ENCODE measurements around the gene DTNB.
A peak's percentile ranks its signal among the peaks of the same experiment; 100 is the strongest.

The DTNB gene

GRCh38 chr2:25368660-25369059 is 304.7 kb downstream of the DTNB start:
- TF ChIP-seq ZFX (IDR thresholded peaks at IDR 0.05) (no peak), CTCF (conservative IDR thresholded peaks at IDR 0.05) (no peak)
- H3K27ac ChIP-seq: no peak overlapping the region

GRCh38 chr2:25367296-25367695 is 306.1 kb downstream of the DTNB start:
- no peak overlapping the region for H3K27ac ChIP-seq

GRCh38 chr2:25366629-25367028 is 306.7 kb downstream of the DTNB start:
- no peak overlapping the region for H3K27ac ChIP-seq
- TF ChIP-seq ZFX (IDR thresholded peaks at IDR 0.05) (no peak), CTCF (conservative IDR thresholded peaks at IDR 0.05) (no peak)

More at GRCh38 chr2:25367296-25367695, 306.1 kb downstream of the DTNB start:
- no peak for TF ChIP-seq CTCF (conservative IDR thresholded peaks at IDR 0.05)
- no peak for TF ChIP-seq ZFX (IDR thresholded peaks at IDR 0.05)

GRCh38 chr2:25365241-25365640 is 308.1 kb downstream of the DTNB start:
- H3K27ac ChIP-seq: no peak overlapping the region
- TF ChIP-seq CTCF (conservative IDR thresholded peaks at IDR 0.05): no peak
- no peak for TF ChIP-seq ZFX (IDR thresholded peaks at IDR 0.05)

GRCh38 chr2:25363733-25364132 is 309.6 kb downstream of the DTNB start:
- no peak for TF ChIP-seq ZFX (IDR thresholded peaks at IDR 0.05)
- TF ChIP-seq CTCF (conservative IDR thresholded peaks at IDR 0.05): no peak
- no peak overlapping the region for H3K27ac ChIP-seq

- H3K27ac ChIP-seq: no peak overlapping the region
- TF ChIP-seq ZFX (IDR thresholded peaks at IDR 0.05) (no peak), CTCF (conservative IDR thresholded peaks at IDR 0.05) (no peak)
Measured at GRCh38 chr2:25362434-25363145, 310.8 kb downstream of the DTNB start.

GRCh38 chr2:25362049-25362433 is 311.3 kb downstream of the DTNB start:
- no peak overlapping the region for H3K27ac ChIP-seq
- TF ChIP-seq CTCF (conservative IDR thresholded peaks at IDR 0.05) (peak; percentile 97), ZFX (IDR thresholded peaks at IDR 0.05) (no peak)

Measured in C4-2B (cell line).